ENCODE results near the gene LRRC27.

The LRRC27 gene

DNA sequence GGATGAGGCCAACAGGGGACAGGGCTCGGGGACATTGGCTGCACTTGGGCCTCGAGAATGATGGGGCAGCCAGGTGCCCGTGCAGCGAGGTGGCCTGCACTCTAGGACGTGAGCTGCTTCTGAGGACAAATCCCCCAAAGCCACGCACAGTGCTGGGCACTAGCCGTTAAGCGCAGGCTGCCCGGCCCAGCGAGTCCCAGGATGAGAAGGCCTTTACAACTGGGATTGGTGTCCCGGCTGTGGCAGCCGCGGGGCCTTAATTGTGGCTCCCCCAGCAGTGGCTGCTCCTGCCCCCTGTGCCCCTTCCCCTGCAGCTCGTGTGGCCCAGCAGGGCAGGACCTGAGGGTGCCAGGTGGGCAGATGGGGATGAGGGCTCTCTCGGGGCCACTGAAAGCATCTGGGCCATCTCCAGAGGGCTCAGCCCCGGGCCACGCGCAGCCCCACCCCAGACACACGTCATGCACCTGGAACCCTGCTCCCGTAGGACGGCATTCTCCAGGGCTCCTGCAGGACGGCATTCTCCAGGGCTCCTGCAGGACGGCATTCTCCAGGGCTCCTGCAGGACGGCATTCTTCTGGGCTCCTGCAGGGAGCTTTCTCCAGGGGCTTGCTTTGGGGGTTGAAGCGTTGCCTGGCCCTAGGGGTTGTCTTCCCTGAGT lies 71.6 kb downstream of the LRRC27 start:
- Histone ChIP-seq H3K27me3 (ENCODE audit: insufficient read depth, low read length) (peaks cover 2% of the 10 kb centered on the region; the same call in 1 of the 2 replicates), H3K27ac (ENCODE audit: low read depth, low read length) (no peak overlapping the region), H3K9ac (ENCODE audit: low read depth, low read length) (no peak overlapping the region), H3K4me1 (ENCODE audit: insufficient read depth, low read length) (peaks cover 15% of the 10 kb centered on the region), H3K36me3 (ENCODE audit: insufficient read depth, low read length) (0 out of 2 replicates have a peak, but pooled peaks cover 6% of the 10 kb centered on the region), H3K4me3 (ENCODE audit: low read length) (no peak overlapping the region), H3K9me3 (ENCODE audit: insufficient read depth, low read depth, low read length) (no peaks in the 10 kb centered on the region)
- WGBS = 89% methylated on average over 25 of the region's 25 CpGs

DNA sequence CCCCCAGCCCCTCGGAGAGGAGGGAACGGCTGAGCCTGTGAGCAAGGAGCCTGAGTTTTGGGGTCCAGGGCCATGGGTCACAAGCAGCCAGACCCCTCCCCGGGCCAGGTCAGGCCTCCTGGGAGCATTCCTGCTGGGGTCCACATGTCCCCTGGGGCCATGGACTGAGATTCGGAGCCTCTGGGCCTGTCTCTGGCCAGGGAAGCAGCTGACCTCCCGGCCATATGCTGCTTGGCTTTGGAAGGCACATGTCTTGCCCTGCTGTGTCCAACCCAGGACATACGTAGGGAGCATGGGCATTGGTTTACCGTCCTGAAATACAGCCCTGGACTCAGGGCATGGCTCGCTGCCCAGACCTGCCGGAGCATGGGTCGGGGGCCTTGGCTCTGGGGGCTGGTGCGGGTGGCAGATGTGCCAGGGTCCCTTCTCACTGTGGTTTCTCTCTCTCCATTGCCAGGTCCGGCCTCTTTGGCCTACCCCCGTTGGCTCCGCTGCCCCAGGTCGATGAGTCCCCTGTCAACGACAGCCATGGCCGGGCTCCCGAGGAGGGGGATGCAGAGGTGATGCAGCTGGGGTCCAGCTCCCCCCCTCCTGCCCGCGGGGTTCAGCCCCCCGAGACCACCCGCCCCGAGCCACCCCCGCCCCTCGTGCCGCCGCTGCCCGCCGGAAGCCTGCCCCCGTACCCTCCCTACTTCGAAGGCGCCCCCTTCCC lies 72.3 kb downstream of the LRRC27 start:
- H3K9me3 ChIP-seq (ENCODE audit: insufficient read depth, low read depth, low read length) = no peaks in the 10 kb centered on the region
- H3K27me3 ChIP-seq (ENCODE audit: insufficient read depth, low read length) = no peaks in the 10 kb centered on the region
- H3K36me3 ChIP-seq (ENCODE audit: insufficient read depth, low read length) = 0 out of 2 replicates have a peak, but pooled peaks cover 6% of the 10 kb centered on the region
- no peak overlapping the region for H3K27ac ChIP-seq (ENCODE audit: low read depth, low read length)
- H3K4me1 ChIP-seq (ENCODE audit: insufficient read depth, low read length) = peaks cover 22% of the 10 kb centered on the region
- no peak overlapping the region for H3K4me3 ChIP-seq (ENCODE audit: low read length)
- 88% methylated on average over 32 of the region's 32 CpGs for WGBS
- H3K9ac ChIP-seq (ENCODE audit: low read depth, low read length) = no peak overlapping the region; the same call in 1 of the 2 replicates

DNA sequence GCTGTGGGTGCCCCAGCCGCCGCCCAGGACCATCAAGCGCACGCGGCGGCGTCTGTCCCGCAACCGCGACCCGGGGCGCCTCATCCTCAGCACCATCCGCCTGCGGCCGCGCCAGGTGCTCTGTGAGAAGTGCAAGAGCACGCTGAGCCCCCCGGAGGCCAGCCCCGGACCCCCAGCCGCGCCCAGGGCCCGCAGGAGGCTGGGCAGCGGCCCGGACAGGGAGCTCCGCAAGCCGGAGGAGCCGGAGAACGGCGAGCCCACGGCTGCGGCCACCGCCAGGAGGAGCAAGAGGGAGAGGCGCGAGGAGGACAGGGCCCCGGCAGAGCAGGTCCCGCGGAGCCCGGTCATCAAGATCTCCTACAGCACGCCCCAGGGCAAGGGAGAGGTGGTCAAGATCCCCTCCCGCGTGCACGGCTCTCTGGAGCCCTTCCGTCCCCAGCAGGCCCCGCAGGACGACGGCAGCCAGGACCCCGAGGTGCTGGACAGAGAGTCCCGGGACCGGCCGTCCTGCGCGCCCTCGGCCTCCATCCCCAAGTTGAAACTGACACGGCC lies 73.0 kb downstream of the LRRC27 start:
- no peaks in the 10 kb centered on the region for H3K27me3 ChIP-seq (ENCODE audit: insufficient read depth, low read length)
- 0 out of 2 replicates have a peak, but pooled peaks cover 6% of the 10 kb centered on the region for H3K36me3 ChIP-seq (ENCODE audit: insufficient read depth, low read length)
- H3K4me1 ChIP-seq (ENCODE audit: insufficient read depth, low read length) = peaks cover 27% of the 10 kb centered on the region
- H3K4me3 ChIP-seq (ENCODE audit: low read length) = no peak overlapping the region
- 89% methylated on average over 54 of the region's 54 CpGs for whole genome bisulfite sequencing
- no peaks in the 10 kb centered on the region for H3K9me3 ChIP-seq (ENCODE audit: insufficient read depth, low read depth, low read length)
- no peak overlapping the region for H3K27ac ChIP-seq (ENCODE audit: low read depth, low read length)
- H3K9ac ChIP-seq (ENCODE audit: low read depth, low read length) = no peak overlapping the region

DNA sequence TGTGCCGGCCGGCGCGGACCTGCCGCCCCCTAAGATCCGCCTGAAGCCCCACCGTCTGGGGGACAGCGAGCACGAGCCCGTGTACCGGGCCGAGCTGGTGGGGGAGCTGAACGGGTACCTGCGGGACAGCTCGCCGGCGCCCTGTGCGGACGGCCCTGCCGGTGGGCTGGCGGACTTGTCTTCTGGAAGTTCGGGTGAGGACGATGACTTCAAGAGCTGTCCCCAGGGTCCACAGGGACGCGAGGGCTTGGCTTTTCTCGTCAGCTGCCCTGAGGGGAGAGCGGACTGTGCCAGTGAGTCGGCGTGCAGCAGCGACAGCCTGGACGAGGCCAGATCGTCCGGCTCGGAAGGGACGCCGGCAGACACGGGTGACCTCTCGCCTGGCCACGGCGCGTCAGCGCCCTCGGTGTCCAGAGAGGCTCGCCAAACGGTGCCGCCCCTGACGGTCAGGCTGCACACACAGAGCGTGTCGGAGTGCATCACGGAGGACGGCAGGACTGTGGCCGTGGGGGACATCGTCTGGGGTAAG lies 73.5 kb downstream of the LRRC27 start:
- whole genome bisulfite sequencing = 94% methylated on average over 53 of the region's 53 CpGs
- Histone ChIP-seq H3K27ac (ENCODE audit: low read depth, low read length) (no peak overlapping the region), H3K4me1 (ENCODE audit: insufficient read depth, low read length) (peaks cover 28% of the 10 kb centered on the region), H3K9me3 (ENCODE audit: insufficient read depth, low read depth, low read length) (no peaks in the 10 kb centered on the region), H3K4me3 (ENCODE audit: low read length) (no peak overlapping the region), H3K27me3 (ENCODE audit: insufficient read depth, low read length) (no peaks in the 10 kb centered on the region), H3K36me3 (ENCODE audit: insufficient read depth, low read length) (0 out of 2 replicates have a peak, but pooled peaks cover 6% of the 10 kb centered on the region), H3K9ac (ENCODE audit: low read depth, low read length) (no peak overlapping the region)

DNA sequence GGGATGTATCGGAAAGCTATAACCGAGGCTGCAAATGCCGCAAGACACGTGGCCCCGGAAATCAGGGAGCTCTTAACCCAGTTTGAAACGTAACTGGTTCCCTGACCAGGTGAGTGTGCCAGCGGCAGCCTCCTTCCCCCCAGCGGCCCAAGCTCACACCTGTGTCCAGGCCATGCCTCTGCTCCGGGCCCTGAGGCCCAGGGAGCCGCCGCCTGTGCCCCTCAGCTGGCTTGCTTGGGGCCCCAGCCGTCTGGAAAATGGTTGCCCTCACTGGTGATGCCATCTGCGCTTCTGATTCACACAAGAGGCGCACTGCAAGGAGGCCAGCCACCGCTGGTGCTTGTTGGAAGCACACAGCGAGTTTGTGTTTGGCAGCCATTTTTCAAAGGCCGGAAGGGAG lies 74.2 kb downstream of the LRRC27 start:
- Histone ChIP-seq H3K9ac (ENCODE audit: low read depth, low read length) (no peak overlapping the region), H3K4me1 (ENCODE audit: insufficient read depth, low read length) (peaks cover 28% of the 10 kb centered on the region), H3K4me3 (ENCODE audit: low read length) (no peak overlapping the region), H3K36me3 (ENCODE audit: insufficient read depth, low read length) (0 out of 2 replicates have a peak, but pooled peaks cover 6% of the 10 kb centered on the region), H3K27ac (ENCODE audit: low read depth, low read length) (no peak overlapping the region), H3K27me3 (ENCODE audit: insufficient read depth, low read length) (no peaks in the 10 kb centered on the region), H3K9me3 (ENCODE audit: insufficient read depth, low read depth, low read length) (no peaks in the 10 kb centered on the region)
- WGBS = 94% methylated on average over 17 of the region's 17 CpGs

DNA sequence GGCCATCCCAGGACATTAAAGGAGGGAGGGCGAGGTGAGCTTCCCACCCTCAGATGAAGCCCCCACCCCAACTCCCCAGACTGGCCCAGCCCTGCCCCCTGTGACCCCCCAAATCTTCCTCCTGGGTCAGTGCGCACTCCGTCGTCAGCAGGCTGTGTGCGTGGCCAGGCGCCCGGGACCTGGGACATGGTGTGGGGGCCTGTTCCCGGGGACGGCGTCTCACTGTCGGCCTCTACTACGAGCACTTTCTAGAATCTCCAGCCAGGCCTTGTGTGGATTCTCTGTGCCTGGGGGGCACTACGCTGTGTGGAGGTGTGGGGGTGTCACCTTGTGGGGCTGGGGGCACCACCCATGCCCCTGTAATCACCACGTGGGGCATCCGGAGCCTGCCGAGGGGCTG lies 74.8 kb downstream of the LRRC27 start:
- 93% methylated on average over 16 of the region's 16 CpGs for WGBS
- Histone ChIP-seq H3K9ac (ENCODE audit: low read depth, low read length) (peak overlapping the region; percentile 79; the same call in 1 of the 2 replicates), H3K4me3 (ENCODE audit: low read length) (no peak overlapping the region), H3K36me3 (ENCODE audit: insufficient read depth, low read length) (0 out of 2 replicates have a peak, but pooled peaks cover 6% of the 10 kb centered on the region), H3K27ac (ENCODE audit: low read depth, low read length) (peak overlapping the region; percentile 90), H3K4me1 (ENCODE audit: insufficient read depth, low read length) (peaks cover 29% of the 10 kb centered on the region), H3K27me3 (ENCODE audit: insufficient read depth, low read length) (no peaks in the 10 kb centered on the region), H3K9me3 (ENCODE audit: insufficient read depth, low read depth, low read length) (no peaks in the 10 kb centered on the region)

DNA sequence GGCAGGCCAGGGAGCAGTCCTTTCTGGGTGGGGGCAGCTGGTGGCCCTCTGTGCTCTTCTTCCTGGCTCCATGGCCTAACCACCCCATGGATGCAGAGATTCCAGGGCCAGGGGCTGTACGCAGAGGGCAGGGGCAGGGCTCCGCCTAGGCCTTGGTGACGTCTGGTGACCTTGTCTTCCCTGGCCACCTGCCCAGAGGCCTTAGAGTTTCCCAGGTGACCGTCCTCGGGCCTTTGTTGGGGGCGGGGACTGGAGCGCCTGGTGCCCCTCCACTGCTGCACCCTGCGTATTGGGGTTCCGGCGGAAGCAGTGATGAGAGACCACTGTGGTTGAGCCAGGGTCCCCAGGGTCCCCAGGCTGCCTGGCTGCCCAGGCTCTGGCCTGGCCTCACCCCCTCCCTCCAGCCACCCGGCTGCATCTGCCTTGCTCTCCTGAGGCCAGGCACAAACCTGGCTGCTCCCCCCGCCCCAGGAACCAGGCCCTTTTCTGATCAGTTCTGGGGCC lies 75.3 kb downstream of the LRRC27 start:
- H3K4me1 ChIP-seq (ENCODE audit: insufficient read depth, low read length) = peaks cover 34% of the 10 kb centered on the region
- H3K36me3 ChIP-seq (ENCODE audit: insufficient read depth, low read length) = 0 out of 2 replicates have a peak, but pooled peaks cover 6% of the 10 kb centered on the region
- H3K4me3 ChIP-seq (ENCODE audit: low read length) = no peak overlapping the region
- H3K27ac ChIP-seq (ENCODE audit: low read depth, low read length) = peak overlapping the region; percentile 90
- H3K9me3 ChIP-seq (ENCODE audit: insufficient read depth, low read depth, low read length) = no peaks in the 10 kb centered on the region
- no peaks in the 10 kb centered on the region for H3K27me3 ChIP-seq (ENCODE audit: insufficient read depth, low read length)
- WGBS = 92% methylated on average over 12 of the region's 12 CpGs
- peak overlapping the region; percentile 79 for H3K9ac ChIP-seq (ENCODE audit: low read depth, low read length)

DNA sequence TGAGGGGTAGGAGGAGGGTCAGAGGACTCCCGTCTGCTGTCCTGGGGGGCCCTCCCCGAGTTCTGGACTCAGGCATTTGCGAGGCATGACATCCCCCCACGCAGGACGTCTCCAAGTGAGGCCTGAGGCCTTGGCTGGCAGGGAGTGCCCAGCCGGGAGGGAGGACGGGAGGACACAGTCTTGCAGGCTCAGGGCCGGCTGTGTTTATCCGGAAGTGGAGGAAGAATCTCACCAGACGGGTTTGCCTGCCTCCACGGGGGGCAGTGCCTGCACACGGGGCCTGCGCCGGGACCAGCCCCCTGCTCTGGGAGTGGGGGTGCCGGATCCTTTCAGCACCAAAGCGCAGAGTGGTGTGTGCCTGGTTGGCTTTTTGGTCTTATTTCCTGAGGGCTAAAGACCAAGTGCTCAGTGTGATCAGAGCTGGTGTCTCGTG lies 75.9 kb downstream of the LRRC27 start:
- H3K4me3 ChIP-seq (ENCODE audit: low read length) = peak overlapping the region; percentile 25; the same call in 1 of the 2 replicates
- 0 out of 2 replicates have a peak, but pooled peaks cover 6% of the 10 kb centered on the region for H3K36me3 ChIP-seq (ENCODE audit: insufficient read depth, low read length)
- no peaks in the 10 kb centered on the region for H3K9me3 ChIP-seq (ENCODE audit: insufficient read depth, low read depth, low read length)
- peak overlapping the region; percentile 90 for H3K27ac ChIP-seq (ENCODE audit: low read depth, low read length)
- H3K27me3 ChIP-seq (ENCODE audit: insufficient read depth, low read length) = no peaks in the 10 kb centered on the region
- H3K4me1 ChIP-seq (ENCODE audit: insufficient read depth, low read length) = peaks cover 38% of the 10 kb centered on the region
- 66% methylated on average over 17 of the region's 17 CpGs for WGBS
- H3K9ac ChIP-seq (ENCODE audit: low read depth, low read length) = peak overlapping the region; percentile 79

DNA sequence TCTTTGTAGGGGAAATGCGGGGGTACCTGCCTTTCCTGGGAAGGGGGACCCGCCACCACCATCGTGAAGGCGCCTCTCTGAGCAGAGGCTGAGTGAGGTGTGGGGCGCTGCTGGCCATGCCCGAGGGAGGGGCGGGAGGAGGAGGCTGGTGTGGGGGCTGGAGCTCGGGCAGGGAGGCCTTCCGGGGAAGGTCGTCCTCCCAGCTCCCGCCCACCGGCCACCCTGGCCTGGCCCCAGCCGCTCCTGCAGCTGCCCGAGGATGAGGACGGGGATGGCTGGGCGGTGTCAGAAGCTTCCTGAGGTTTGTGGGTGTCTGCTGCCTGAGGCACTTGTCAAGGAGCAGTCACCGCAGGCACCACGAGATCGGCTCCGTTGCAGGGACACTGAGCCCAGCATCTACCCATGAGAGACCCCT lies 76.4 kb downstream of the LRRC27 start:
- WGBS = 72% methylated on average over 20 of the region's 20 CpGs
- peak overlapping the region; percentile 79 for H3K9ac ChIP-seq (ENCODE audit: low read depth, low read length)
- H3K9me3 ChIP-seq (ENCODE audit: insufficient read depth, low read depth, low read length) = no peaks in the 10 kb centered on the region
- H3K4me3 ChIP-seq (ENCODE audit: low read length) = peak overlapping the region; percentile 25; the same call in 1 of the 2 replicates
- H3K36me3 ChIP-seq (ENCODE audit: insufficient read depth, low read length) = 0 out of 2 replicates have a peak, but pooled peaks cover 6% of the 10 kb centered on the region
- peak overlapping the region; percentile 90 for H3K27ac ChIP-seq (ENCODE audit: low read depth, low read length)
- no peaks in the 10 kb centered on the region for H3K27me3 ChIP-seq (ENCODE audit: insufficient read depth, low read length)
- H3K4me1 ChIP-seq (ENCODE audit: insufficient read depth, low read length) = peaks cover 41% of the 10 kb centered on the region

DNA sequence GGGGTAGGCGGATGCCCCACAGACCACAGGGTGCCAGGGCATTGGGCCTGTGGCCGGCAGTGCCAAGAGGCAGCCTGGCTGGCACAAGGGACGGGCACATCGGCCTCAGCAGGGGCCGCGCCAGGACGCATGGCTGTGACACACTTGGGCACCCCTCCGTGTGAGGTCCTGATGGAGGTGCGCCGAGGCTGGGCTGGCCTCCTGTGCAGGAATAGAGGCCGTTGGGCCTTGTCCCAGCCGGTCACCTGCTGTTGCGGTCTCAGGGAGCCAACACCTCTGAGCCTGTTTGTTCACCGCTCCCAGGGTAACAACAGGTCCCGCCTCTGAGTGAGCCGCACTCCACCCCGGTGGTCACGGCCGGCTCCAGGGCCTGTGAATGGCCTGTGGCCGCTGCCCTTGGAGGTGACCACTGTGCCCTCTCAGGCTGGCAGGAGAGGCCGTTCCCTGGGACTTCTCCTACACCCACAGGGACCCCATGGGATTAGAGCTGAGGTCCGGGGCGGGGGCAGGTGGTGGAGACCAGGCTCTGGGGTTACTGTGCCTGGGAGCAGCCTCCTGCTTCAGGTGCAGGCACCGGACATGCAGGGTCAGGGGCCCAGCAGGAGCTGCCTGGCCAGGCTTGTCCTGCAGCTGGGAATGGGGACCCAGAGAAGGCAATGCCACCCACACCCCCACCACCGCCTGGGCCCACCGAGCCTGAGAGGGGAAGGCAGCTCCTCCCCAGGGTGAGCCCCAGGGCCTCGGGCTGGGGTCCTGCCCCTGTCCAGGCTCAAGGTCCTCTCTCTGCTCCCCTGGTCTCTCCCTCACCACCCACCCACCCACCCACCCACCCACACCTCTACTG lies 77.1 kb downstream of the LRRC27 start:
- WGBS = 83% methylated on average over 26 of the region's 27 CpGs
- Histone ChIP-seq H3K4me1 (ENCODE audit: insufficient read depth, low read length) (peaks cover 41% of the 10 kb centered on the region), H3K4me3 (ENCODE audit: low read length) (no peak overlapping the region), H3K27me3 (ENCODE audit: insufficient read depth, low read length) (no peaks in the 10 kb centered on the region), H3K27ac (ENCODE audit: low read depth, low read length) (peak overlapping the region; percentile 90), H3K9ac (ENCODE audit: low read depth, low read length) (peak overlapping the region; percentile 79; the same call in 1 of the 2 replicates), H3K9me3 (ENCODE audit: insufficient read depth, low read depth, low read length) (no peaks in the 10 kb centered on the region), H3K36me3 (ENCODE audit: insufficient read depth, low read length) (0 out of 2 replicates have a peak, but pooled peaks cover 6% of the 10 kb centered on the region)
